B cell (primary cell): ENCODE data around the gene TBXA2R. TPM values are rescaled to one million over a fixed set of nuclear protein-coding genes. Genes with fewer than 3 reads are reported as not detected.
"Not testable (repeated sequence)": the region's sequence is repeated elsewhere in the genome, so short reads cannot be mapped to it uniquely, and the experiment has no call there.

Source experiments
- ATAC-seq: fragments of 200-7000 bp; cut with Tn5 transposase; one replicate; pipeline ENCODE4 v1.10.0; 2021; ENCODE audit warnings: low read depth, mild to moderate bottlenecking, moderate number of reproducible peaks, moderate library complexity
- CTCF ChIA-PET: fragments of 350-600 bp; sonication (Branson Sonifier 250); formaldehyde crosslinking; loops from one replicate; lab custom pipeline; 2021; ENCODE audit warnings: antibody characterized with exemption, inconsistent platforms; lab: Charles Lee
- POLR2A ChIA-PET: fragments of 350-600 bp; sonication (Branson Sonifier 250); formaldehyde crosslinking; loops from one replicate; lab custom pipeline; 2021; ENCODE audit warnings: antibody characterized with exemption; lab: Charles Lee
- DNase-seq: peaks from one replicate; pipeline ENCODE4 v3.0.0; 2013
- H2AFZ ChIP-seq: 2 replicates; pipeline ENCODE4 v1.6.1; 2012; ENCODE audit warnings: mild to moderate bottlenecking, low read depth, low read length; ENCODE audit not compliant: insufficient read depth, poor library complexity, severe bottlenecking
- H3K27ac ChIP-seq, 2 donors: 1 replicate in 1 of 2; 2 replicates in 1 of 2; pipeline ENCODE4 v1.5.1; 2012 to 2013; ENCODE audit warnings: low read length in 2 of 2, mild to moderate bottlenecking in 2 of 2, moderate library complexity in 1 of 2
- H3K27me3 ChIP-seq, 4 experiments: fragments of 200-600 bp in 1 of 4; sonication (generic) in 1 of 4; replicated peaks in 1 of 4; 1 replicate in 2 of 4; 2 replicates in 2 of 4; pipeline versions ENCODE4 v1.6.1 to v1.7.0; 2013 to 2016; ENCODE audit warnings: low read length in 3 of 4, mild to moderate bottlenecking in 2 of 4, mixed read lengths in 1 of 4, moderate library complexity in 1 of 4; ENCODE audit not compliant: insufficient read depth in 4 of 4, control insufficient read depth in 3 of 4; ENCODE audit errors: control extremely low read depth in 1 of 4
- H3K36me3 ChIP-seq, 2 experiments: replicated peaks in 1 of 2; 1 replicate in 1 of 2; 2 replicates in 1 of 2; pipeline versions ENCODE4 v1.6.1 to v1.7.1; 2013; ENCODE audit warnings: low read length in 1 of 2; ENCODE audit not compliant: insufficient read depth in 2 of 2, control insufficient read depth in 1 of 2; ENCODE audit errors: control extremely low read depth in 1 of 2, extremely low read depth in 1 of 2
- H3K4me1 ChIP-seq, 2 donors: fragments of 200-600 bp in 1 of 2; sonication (generic) in 1 of 2; 1 replicate in 1 of 2; 2 replicates in 1 of 2; pipeline versions ENCODE4 v1.5.1 to v1.6.1; 2013 to 2017; ENCODE audit warnings: low read length in 2 of 2; ENCODE audit not compliant: control insufficient read depth in 2 of 2, insufficient read depth in 2 of 2
- H3K4me2 ChIP-seq: replicated peaks from 2 replicates; pipeline ENCODE3; 2012; ENCODE audit warnings: mild to moderate bottlenecking, low read depth, low read length; ENCODE audit not compliant: poor library complexity, severe bottlenecking
- H3K4me3 ChIP-seq, 5 experiments: fragments of 200-600 bp in 1 of 5; sonication (generic) in 1 of 5; 1 replicate in 3 of 5; 2 replicates in 2 of 5; pipeline versions ENCODE4 v1.5.1 to v1.7.0; 2011 to 2016; ENCODE audit warnings: low read length in 4 of 5, mild to moderate bottlenecking in 4 of 5, low read depth in 2 of 5, control low read depth in 1 of 5, moderate library complexity in 1 of 5; ENCODE audit not compliant: insufficient read depth in 1 of 5; ENCODE audit errors: control extremely low read depth in 1 of 5, extremely low read depth in 1 of 5
- H3K79me2 ChIP-seq: fragments of 200-600 bp; sonication (generic); one replicate; pipeline ENCODE4 v1.6.0; 2016; ENCODE audit warnings: low read length; ENCODE audit not compliant: control insufficient read depth, insufficient read depth
- H3K9ac ChIP-seq: fragments of 200-600 bp; sonication (generic); 2 replicates; pipeline ENCODE4 v1.6.1; 2017; ENCODE audit warnings: mild to moderate bottlenecking, low read length, moderate library complexity
- H3K9me3 ChIP-seq, 3 donors: one replicate each; pipeline versions ENCODE4 v1.6.1 to v1.7.1; 2013; ENCODE audit warnings: low read length in 2 of 3; ENCODE audit not compliant: control insufficient read depth in 2 of 3, insufficient read depth in 1 of 3; ENCODE audit errors: control extremely low read depth in 1 of 3
- H4K20me1 ChIP-seq: 2 replicates; pipeline ENCODE4 v1.6.0; 2012; ENCODE audit warnings: mild to moderate bottlenecking, low read length; ENCODE audit not compliant: insufficient read depth, control insufficient read depth, poor library complexity, severe bottlenecking
- H3K27ac Mint-ChIP-seq: one replicate; pipeline ENCODE4 v1.8.0; 2021; ENCODE audit warnings: mixed read lengths
- H3K27me3 Mint-ChIP-seq: one replicate; pipeline ENCODE4 v1.8.0; 2021; ENCODE audit warnings: mixed read lengths
- H3K4me1 Mint-ChIP-seq: one replicate; pipeline ENCODE4 v1.8.0; 2021; ENCODE audit warnings: mixed read lengths
- H3K4me3 Mint-ChIP-seq: one replicate; pipeline ENCODE4 v1.8.0; 2021; ENCODE audit warnings: mixed read lengths
- H3K9me3 Mint-ChIP-seq: one replicate; pipeline ENCODE4 v1.8.0; 2022; ENCODE audit warnings: mixed read lengths; ENCODE audit not compliant: insufficient read depth
- EZH2 ChIP-seq: IDR thresholded peaks from 2 replicates; pipeline ENCODE4 v1.6.1; 2012; ENCODE audit warnings: borderline replicate concordance, low read depth, mild to moderate bottlenecking, moderate library complexity, low read length; ENCODE audit not compliant: insufficient read depth, poor library complexity, severe bottlenecking
- WGBS: methylation state at CpG from one replicate; pipeline ENCODE4 v1.1.5; 2013; ENCODE audit warnings: missing lambda C conversion rate; ENCODE audit not compliant: insufficient coverage; 5-methylcytosine and 5-hydroxymethylcytosine counted together
- intact Hi-C: fragments of 100-400 bp; cut with micrococcal nuclease; formaldehyde crosslinking; loops from one replicate; pipeline ENCODE4 v1.10.0; 2022
- polyA plus RNA-seq: library from polyadenylated mRNA; depleted of rRNA; stranded (reverse); fragments of >200 nt; gene quantifications from 2 replicates; pipeline ENCODE4 v1.2.3, GENCODE V29; 2012
- total RNA-seq, 2 donors: library from RNA; stranded (reverse); fragments of 120-200 nt in 1 of 2; gene quantifications; 1 replicate in 1 of 2; 2 replicates in 1 of 2; pipeline versions ENCODE4 v1.2.3 to v1.2.4, GENCODE V29; 2013 to 2022
- TF ChIP-seq, protein P1 (sequence below): fragments of 200-600 bp; IDR thresholded peaks from one replicate; pipeline ENCODE4 v1.8.0; 2022; ENCODE audit warnings: antibody characterized with exemption, mild to moderate bottlenecking

TBXA2R gene
- total and polyA plus RNA-seq, 2 donors (not counting 1 experiment from before 2014, with no cell fraction given) = 3.9 to 7.9 TPM

- Histone ChIP-seq H3K36me3 (no peaks in the 10 kb centered on the region), H3K27ac (no peak overlapping the region), H3K9ac (no peak overlapping the region), H2AFZ (no peak overlapping the region), H3K4me3 (no peak overlapping the region), H3K9me3 (no peaks in the 10 kb centered on the region), H3K4me1 (peaks cover 4% of the 10 kb centered on the region in 2 donors), H3K4me2 (no peak overlapping the region), H3K79me2 (no peaks in the 10 kb centered on the region), H4K20me1 (no peaks in the 10 kb centered on the region), H3K27me3 (no peaks in the 10 kb centered on the region)
- Mint-ChIP-seq H3K27me3 (no peaks in the 10 kb centered on the region), H3K27ac (no peak overlapping the region), H3K4me3 (no peak overlapping the region), H3K9me3 (no peaks in the 10 kb centered on the region), H3K4me1 (peaks cover 1% of the 10 kb centered on the region)
- TF ChIP-seq EZH2 = no peak
- TF ChIP-seq, protein P1, sequence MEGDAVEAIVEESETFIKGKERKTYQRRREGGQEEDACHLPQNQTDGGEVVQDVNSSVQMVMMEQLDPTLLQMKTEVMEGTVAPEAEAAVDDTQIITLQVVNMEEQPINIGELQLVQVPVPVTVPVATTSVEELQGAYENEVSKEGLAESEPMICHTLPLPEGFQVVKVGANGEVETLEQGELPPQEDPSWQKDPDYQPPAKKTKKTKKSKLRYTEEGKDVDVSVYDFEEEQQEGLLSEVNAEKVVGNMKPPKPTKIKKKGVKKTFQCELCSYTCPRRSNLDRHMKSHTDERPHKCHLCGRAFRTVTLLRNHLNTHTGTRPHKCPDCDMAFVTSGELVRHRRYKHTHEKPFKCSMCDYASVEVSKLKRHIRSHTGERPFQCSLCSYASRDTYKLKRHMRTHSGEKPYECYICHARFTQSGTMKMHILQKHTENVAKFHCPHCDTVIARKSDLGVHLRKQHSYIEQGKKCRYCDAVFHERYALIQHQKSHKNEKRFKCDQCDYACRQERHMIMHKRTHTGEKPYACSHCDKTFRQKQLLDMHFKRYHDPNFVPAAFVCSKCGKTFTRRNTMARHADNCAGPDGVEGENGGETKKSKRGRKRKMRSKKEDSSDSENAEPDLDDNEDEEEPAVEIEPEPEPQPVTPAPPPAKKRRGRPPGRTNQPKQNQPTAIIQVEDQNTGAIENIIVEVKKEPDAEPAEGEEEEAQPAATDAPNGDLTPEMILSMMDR = no peak
- DNase-seq = no peak
- ChIA-PET POLR2A (no interaction called here), CTCF (interaction anchor here (0.6 kb wide), 1 partner anchor 984 kb away, joined by 3 read pairs; no protein-coding TSS in a partner anchor)
- ATAC-seq = no peak
- WGBS = 97% methylated on average over 16 of the region's 16 CpGs
- intact Hi-C loops = no loop called here
Observed at GRCh38 chr19:3632098-3632497, 25.4 kb upstream of the TBXA2R start.

DNA sequence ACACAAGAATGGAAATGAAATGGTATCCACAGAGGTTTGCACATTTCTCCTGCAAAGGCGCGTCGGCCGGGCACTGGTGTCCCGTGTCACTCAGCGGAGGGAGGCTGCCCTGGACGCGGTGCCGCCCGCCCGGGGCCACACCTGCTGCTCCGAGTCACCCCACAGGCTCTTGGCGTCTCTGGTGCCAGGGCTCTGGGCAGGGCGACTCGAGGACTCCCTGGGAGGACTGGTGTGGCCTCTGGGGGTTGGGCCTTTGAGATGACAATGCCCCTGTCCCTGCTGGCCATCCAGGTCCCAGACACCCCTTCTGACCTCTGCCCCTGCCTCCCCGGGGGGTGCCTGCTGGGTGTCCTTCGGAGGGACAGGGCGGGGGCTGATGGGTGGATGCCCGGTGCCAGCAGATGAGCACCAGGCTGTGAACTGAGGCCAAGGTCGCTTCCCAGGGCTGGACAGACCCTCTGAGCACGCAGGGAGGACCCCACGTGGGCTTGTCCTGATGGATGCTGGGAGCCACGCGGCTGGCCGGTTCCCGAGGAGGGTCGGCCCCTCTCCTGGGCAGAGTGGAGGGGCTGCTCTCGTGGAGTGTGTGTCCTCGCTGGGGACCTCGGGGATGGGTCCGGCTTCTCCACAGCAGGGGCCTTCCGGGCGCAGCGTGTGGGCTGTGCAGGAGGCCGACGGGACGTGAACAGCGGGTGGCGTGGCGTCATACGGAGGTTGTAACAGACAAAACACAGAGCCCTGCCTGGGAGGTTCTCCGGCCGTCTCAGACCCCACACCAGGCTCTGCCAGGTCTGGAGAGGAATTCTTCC is 24.6 kb upstream of the TBXA2R start:
- no peak for ATAC-seq
- H3K79me2 ChIP-seq = peaks cover 5% of the 10 kb centered on the region
- no peak overlapping the region for H3K4me3 ChIP-seq
- intact Hi-C loops = no loop called here
- no peak overlapping the region for H3K4me3 Mint-ChIP-seq
- ChIA-PET CTCF (interaction anchor here (0.6 kb wide), 1 partner anchor 983 kb away, joined by 3 read pairs; no protein-coding TSS in a partner anchor), POLR2A (no interaction called here)
- H3K9me3 Mint-ChIP-seq = no peaks in the 10 kb centered on the region
- H2AFZ ChIP-seq = no peak overlapping the region
- H3K4me2 ChIP-seq = no peak overlapping the region
- H3K36me3 ChIP-seq = no peaks in the 10 kb centered on the region
- TF ChIP-seq, protein P1 = no peak
- TF ChIP-seq EZH2 = no peak
- no peaks in the 10 kb centered on the region for H3K27me3 ChIP-seq
- peaks cover 3% of the 10 kb centered on the region for H4K20me1 ChIP-seq
- no peak overlapping the region for H3K27ac Mint-ChIP-seq
- H3K9me3 ChIP-seq = no peaks in the 10 kb centered on the region
- no peak overlapping the region for H3K27ac ChIP-seq
- no peaks in the 10 kb centered on the region for H3K27me3 Mint-ChIP-seq
- H3K4me1 Mint-ChIP-seq = peaks cover 8% of the 10 kb centered on the region
- WGBS = 95% methylated on average over 41 of the region's 43 CpGs
- no peak for DNase-seq
- H3K4me1 ChIP-seq = peaks cover 4 to 6% of the 10 kb centered on the region in 2 donors
- H3K9ac ChIP-seq = no peak overlapping the region

GRCh38 chr19:3628766-3629165 is 22.1 kb upstream of the TBXA2R start:
- peaks cover 26% of the 10 kb centered on the region for H3K4me1 Mint-ChIP-seq
- H3K27ac Mint-ChIP-seq, H3K27me3 ChIP-seq, H3K9ac ChIP-seq, H3K27ac ChIP-seq, H3K27me3 Mint-ChIP-seq, POLR2A ChIA-PET, H3K4me2 ChIP-seq, H3K9me3 Mint-ChIP-seq, H2AFZ ChIP-seq, H3K4me3 ChIP-seq, intact Hi-C loops, H3K4me3 Mint-ChIP-seq, H3K36me3 ChIP-seq, H3K9me3 ChIP-seq, DNase-seq, ATAC-seq: not testable (repeated sequence)
- Histone ChIP-seq H3K79me2 (peaks cover 30% of the 10 kb centered on the region), H4K20me1 (peaks cover 27% of the 10 kb centered on the region), H3K4me1 (peaks cover 17 to 21% of the 10 kb centered on the region in 2 donors)
- CTCF ChIA-PET = interaction anchor here (0.7 kb wide), 1 partner anchor 82 kb away, joined by 4 read pairs; no protein-coding TSS in a partner anchor
- 95% methylated on average over 9 of the region's 9 CpGs for WGBS
